IPS-20b (cell line): ENCODE results near the gene DNLZ.

Experiments used
- H3K27ac ChIP-seq: one replicate; pipeline ENCODE4 v1.5.1; 2013; ENCODE audit warnings: low read length
- H3K27me3 ChIP-seq: 2 replicates; pipeline ENCODE4 v1.6.1; 2013; ENCODE audit warnings: mild to moderate bottlenecking, low read length, inconsistent platforms; ENCODE audit not compliant: insufficient read depth
- H3K36me3 ChIP-seq: 2 replicates; pipeline ENCODE4 v1.6.1; 2013; ENCODE audit warnings: low read depth, mild to moderate bottlenecking, inconsistent platforms, low read length, moderate library complexity; ENCODE audit not compliant: insufficient read depth
- H3K4me1 ChIP-seq: 2 replicates; pipeline ENCODE4 v1.6.1; 2013; ENCODE audit warnings: mild to moderate bottlenecking, control low read depth, inconsistent platforms, low read length, moderate library complexity; ENCODE audit not compliant: insufficient read depth
- H3K4me3 ChIP-seq: 2 replicates; pipeline ENCODE4 v1.5.1; 2013; ENCODE audit warnings: mild to moderate bottlenecking, low read length, inconsistent platforms
- H3K9ac ChIP-seq: 2 replicates; pipeline ENCODE4 v1.6.1; 2013; ENCODE audit warnings: low read depth, mild to moderate bottlenecking, inconsistent platforms, low read length, moderate library complexity
- H3K9me3 ChIP-seq: 2 replicates; pipeline ENCODE4 v1.6.1; 2013; ENCODE audit warnings: mild to moderate bottlenecking, low read depth, low read length, inconsistent platforms; ENCODE audit not compliant: insufficient read depth

The DNLZ gene

DNA sequence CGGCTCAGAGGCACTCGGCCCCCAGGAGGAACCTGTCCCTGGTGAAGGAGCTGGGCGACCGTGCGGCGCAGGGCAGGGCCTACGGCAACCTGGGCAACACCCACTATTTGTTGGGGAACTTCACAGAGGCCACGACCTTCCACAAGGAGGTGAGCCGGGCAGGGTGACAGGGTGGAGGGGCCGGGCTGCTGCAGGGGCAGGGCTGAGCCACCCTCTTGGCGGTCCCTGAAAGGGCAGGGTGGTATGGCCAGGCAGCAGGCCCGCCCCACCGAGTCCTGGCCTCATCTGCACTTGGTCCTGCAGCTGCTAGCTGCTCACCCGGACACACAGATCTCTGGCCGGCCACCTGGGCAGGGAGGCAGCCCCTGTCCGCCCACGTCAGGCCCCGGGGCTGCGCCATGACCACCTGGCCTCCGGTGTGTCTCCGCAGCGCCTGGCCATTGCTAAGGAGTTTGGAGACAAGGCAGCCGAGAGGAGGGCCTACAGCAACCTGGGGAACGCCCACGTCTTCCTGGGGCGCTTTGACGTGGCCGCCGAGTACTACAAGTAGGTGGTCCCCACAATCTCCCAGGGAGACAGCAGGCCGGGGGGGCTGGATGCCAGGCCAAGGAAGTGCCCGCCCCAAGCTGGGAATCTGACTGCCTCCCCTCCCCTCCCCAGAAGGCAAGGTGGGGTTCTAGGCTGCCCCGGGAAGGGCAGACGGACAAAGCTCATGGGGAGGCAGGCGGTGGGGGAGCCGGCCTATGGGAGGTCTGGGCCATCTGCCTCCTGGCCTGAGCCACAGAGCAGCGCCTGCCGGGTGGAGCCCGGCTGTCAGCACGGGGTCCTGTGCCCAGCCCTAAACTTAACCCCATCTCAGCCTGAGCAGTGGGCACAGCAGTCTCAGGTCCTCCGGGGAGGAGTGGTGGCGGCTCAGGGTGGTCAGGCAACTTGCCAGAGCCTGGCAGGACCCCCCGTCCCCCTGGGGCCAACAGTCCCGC is 25.8 kb downstream of the DNLZ start:
- Histone ChIP-seq H3K36me3 (no peaks in the 10 kb centered on the region), H3K4me3 (no peak overlapping the region), H3K4me1 (no peaks in the 10 kb centered on the region), H3K9ac (no peak overlapping the region), H3K9me3 (no peaks in the 10 kb centered on the region), H3K27ac (no peak overlapping the region), H3K27me3 (no peaks in the 10 kb centered on the region)

DNA sequence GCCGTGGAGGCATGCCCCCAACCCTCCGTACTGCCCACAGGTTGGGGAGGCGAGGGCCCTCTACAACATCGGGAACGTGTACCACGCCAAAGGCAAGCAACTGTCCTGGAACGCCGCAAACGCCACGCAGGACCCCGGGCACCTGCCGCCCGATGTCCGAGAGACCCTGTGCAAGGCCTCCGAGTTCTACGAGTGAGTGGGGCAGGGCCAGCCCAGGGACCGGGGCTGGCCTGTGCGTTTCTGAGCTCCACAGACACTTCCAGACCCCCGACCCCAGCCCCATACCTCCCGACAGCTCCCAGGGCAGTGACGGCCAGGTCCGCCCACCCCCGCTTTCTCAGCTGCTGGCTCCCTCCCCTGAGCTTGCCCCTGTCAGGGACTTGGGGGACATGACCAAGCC is 26.7 kb downstream of the DNLZ start:
- no peak overlapping the region for H3K27ac ChIP-seq
- H3K27me3 ChIP-seq: no peaks in the 10 kb centered on the region
- H3K9ac ChIP-seq: no peak overlapping the region
- no peaks in the 10 kb centered on the region for H3K9me3 ChIP-seq
- H3K4me3 ChIP-seq: no peak overlapping the region
- no peaks in the 10 kb centered on the region for H3K4me1 ChIP-seq
- no peaks in the 10 kb centered on the region for H3K36me3 ChIP-seq

DNA sequence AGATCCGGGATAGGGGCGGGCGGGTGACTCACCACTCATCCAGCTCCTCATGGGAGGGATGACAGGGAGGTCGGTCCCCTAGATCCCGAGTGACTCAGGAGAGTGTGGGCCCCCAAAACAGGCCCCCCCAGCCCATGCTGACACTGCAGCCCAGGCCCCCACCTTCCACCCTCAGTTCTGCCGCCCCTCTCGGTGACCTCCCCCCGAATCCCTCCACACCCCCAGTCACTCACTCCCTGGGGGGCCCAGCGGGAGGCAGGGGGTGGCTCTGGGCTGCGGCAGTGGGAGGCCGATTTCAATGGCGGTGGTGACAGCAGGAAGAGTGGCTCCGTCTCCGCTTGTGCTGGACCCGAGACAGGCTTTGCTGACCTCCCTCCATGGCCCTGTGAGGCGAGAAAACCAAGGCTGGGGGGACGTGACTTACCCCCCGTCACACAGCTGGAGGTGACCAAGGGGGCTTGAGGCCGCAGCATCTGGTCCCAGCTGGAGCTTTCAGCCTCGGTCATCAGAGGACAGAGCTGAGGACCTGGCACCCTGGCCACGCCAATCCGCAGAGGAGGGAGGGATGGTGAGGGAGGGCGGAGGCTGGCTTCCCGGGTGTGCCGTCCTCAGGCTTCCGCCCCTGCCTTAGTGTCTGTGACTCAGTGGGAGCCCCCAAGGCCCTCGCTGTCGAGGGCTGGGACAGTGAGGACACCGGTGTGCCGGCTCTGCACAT is 27.2 kb downstream of the DNLZ start:
- Histone ChIP-seq H3K9me3 (no peaks in the 10 kb centered on the region), H3K27me3 (no peaks in the 10 kb centered on the region), H3K27ac (no peak overlapping the region), H3K36me3 (no peaks in the 10 kb centered on the region), H3K4me1 (no peaks in the 10 kb centered on the region), H3K9ac (no peak overlapping the region), H3K4me3 (no peak overlapping the region)

DNA sequence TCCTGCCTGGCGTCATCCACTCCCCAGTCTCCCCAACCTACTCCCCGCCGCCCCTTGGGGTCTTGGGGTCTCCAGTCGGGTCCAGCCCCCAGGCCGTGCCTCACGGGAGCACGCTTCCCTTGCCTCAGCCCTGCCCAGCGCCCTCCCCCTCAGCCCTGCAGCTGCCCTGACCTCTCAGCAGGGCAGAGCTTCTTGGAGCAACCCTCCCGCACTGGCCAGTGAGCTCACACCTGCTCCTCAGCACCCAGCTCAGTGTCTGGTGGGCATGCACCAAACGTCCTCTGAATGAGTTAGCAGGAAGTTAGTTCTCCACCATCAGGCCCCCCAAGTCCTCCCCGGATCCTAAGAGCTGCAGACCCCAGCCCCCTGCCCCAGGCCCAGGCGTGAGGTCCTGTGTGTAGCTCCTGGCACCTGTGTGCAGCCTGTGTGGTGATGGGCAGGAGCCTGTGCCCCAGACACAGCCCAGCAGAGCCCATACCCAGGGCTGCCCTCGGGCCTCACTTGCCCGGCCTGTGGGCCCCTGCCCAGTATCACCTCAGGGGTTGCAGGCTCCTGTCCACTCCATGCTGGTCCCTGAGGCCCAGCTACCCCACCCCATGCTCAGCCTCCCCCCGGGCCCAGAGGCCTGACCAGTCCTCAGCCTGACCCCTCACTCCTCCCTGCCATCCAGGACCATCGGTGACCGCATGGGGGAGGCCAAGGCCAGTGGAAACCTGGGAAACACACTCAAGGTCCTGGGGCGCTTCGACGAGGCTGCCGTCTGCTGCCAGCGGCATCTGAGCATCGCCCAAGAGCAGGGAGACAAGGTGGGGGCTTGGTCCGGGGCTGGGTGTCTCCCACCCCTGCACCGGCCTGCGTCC is 28.0 kb downstream of the DNLZ start:
- Histone ChIP-seq H3K9me3 (no peaks in the 10 kb centered on the region), H3K4me1 (no peaks in the 10 kb centered on the region), H3K36me3 (no peaks in the 10 kb centered on the region), H3K27ac (no peak overlapping the region), H3K4me3 (no peak overlapping the region), H3K27me3 (no peaks in the 10 kb centered on the region), H3K9ac (no peak overlapping the region)

DNA sequence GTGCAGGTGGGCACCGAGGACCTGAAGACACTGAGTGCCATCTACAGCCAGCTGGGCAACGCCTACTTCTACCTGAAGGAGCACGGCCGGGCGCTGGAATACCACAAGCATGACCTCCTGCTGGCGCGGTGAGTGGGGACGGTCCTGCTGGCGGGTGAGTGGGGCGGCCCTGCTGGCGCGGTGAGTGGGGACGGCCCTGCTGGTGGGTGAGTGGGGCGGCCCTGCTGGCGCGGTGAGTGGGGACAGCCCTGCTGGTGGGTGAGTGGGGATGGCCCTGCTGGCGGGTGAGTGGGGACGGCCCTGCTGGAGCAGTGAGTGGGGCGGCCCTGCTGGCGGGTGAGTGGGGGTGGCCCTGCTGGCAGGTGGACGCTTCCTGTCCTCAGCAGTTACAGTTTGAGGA is 29.0 kb downstream of the DNLZ start:
- no peaks in the 10 kb centered on the region for H3K9me3 ChIP-seq
- no peaks in the 10 kb centered on the region for H3K36me3 ChIP-seq

DNA sequence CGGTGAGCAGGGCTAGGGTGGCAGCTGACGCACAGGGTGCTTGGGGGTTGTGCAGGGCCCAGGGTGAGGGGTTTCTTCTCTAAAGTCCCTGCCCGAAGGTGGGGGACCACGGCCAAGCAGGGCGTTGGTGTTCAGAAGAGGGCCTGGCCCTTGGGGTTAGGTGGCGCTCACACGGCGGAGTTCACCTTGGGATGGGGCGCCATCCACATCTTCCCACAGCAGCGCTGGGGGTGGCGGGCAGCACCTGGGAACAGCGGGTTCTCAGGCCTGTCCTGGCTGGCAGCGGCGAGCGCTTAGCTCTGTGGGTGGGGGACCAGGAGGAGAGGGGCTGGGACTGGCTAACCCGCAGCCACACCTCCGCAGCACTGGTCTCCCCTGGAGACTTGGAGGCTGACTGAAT is 30.1 kb downstream of the DNLZ start:
- no peaks in the 10 kb centered on the region for H3K27me3 ChIP-seq
- no peaks in the 10 kb centered on the region for H3K36me3 ChIP-seq

More for the DNA sequence above, 29.0 kb downstream of the DNLZ start:
- H3K27me3 ChIP-seq: no peaks in the 10 kb centered on the region
- H3K9ac ChIP-seq: no peak overlapping the region
- H3K4me1 ChIP-seq: no peaks in the 10 kb centered on the region
- H3K4me3 ChIP-seq: no peak overlapping the region
- H3K27ac ChIP-seq: no peak overlapping the region

DNA sequence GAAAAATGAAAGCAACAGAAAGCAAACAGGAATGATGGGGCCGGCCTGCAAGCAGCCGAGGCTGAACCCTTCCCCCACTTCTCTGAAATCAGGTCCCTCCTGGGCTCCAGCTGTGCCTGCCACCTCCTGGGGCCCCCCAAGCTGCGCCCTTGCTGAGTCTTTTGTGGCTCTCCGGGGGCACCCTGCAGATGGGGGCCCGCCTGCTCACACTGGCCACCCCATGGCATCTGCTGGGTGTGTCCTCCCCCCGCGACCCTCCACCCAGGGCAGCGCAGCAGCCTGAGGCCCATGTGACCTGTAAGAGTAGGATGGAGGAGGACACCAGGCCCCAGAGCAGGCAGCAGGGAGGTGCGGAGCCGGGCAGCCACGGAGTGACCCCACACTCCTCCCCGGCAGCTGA is 30.5 kb downstream of the DNLZ start:
- Histone ChIP-seq H3K27ac (no peak overlapping the region), H3K36me3 (no peaks in the 10 kb centered on the region), H3K9ac (no peak overlapping the region), H3K9me3 (no peaks in the 10 kb centered on the region), H3K4me1 (no peaks in the 10 kb centered on the region), H3K27me3 (no peaks in the 10 kb centered on the region), H3K4me3 (no peak overlapping the region)

More for the DNA sequence above, 30.1 kb downstream of the DNLZ start:
- H3K9ac ChIP-seq: no peak overlapping the region
- no peaks in the 10 kb centered on the region for H3K4me1 ChIP-seq
- H3K27ac ChIP-seq: no peak overlapping the region
- H3K4me3 ChIP-seq: no peak overlapping the region
- H3K9me3 ChIP-seq: no peaks in the 10 kb centered on the region

DNA sequence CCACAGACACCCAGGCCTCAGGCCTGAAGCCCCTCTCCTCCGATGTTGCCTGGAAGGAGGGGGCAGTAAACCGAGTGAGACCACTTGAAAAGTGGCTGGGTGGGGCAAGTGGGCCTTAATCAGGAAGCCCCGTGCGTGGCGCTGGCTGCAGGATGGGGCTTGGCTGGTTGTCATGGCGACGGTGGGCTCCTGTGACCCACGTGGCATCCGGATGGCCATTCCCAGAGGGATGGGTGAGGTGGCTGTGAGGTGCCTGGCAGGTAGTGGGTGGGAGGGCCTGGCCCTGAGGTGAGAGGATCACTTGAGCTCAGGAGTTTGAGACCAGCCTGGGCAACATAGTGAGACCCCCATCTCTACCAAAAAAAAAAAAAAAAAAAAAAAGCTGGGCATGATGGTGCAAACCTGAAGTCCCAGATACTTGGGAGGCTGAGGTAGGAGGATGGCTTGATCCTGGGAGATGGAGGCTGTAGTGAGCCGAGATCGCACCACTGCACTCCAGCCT is 31.0 kb downstream of the DNLZ start:
- no peaks in the 10 kb centered on the region for H3K4me1 ChIP-seq
- no peak overlapping the region for H3K27ac ChIP-seq
- H3K36me3 ChIP-seq: no peaks in the 10 kb centered on the region
- H3K27me3 ChIP-seq: no peaks in the 10 kb centered on the region
- no peak overlapping the region for H3K4me3 ChIP-seq
- H3K9me3 ChIP-seq: no peaks in the 10 kb centered on the region
- no peak overlapping the region for H3K9ac ChIP-seq

DNA sequence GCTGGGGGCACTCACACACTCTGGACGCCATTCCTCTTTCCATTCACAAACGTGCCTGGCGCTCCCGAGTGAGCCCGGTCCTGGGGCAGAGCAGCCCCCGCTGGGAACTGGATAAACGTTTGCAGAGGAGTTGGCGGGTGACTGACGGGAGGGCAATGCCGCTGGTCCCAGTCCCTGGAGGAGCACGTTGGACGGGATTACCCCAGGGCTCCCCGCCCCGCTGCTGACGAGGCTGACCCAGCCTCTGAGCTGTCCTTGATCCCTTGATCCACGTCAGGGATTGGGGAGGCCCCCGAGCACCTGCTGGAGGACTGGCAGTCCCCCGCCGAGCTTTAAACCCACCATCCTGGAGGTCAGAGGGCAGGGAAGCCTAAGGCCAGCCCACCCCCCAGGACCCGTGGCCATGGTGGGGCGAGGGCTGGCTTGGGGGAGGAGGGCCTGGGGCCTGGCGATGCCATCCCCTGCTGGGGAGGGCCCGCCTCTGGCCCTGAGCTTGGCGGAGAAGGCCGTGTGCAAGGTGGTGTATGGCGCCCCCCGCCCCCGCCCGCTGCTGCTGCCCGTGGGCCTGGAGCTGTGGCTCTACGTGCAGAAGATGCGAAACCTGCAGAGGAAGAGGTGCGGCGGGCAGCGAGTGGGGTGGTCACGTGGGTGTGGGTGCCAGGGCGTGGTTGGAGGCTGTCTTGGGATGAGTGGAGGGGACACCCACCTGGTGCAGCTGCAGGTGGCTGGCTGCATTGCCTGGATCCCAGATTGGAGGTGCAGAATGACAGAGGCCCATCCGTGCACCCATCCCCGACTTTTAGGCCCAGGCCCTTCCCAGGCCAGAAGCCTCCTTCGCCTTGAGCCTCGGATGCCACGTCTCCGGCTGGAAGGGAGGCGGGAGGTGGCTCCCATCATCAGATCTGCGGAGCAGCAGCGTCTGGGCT is 31.7 kb downstream of the DNLZ start:
- H3K27me3 ChIP-seq: no peaks in the 10 kb centered on the region
- H3K4me3 ChIP-seq: no peak overlapping the region
- H3K36me3 ChIP-seq: no peaks in the 10 kb centered on the region
- H3K9ac ChIP-seq: no peak overlapping the region
- H3K4me1 ChIP-seq: peaks cover 2% of the 10 kb centered on the region; the same call in 1 of the 2 replicates
- H3K27ac ChIP-seq: no peak overlapping the region
- H3K9me3 ChIP-seq: no peaks in the 10 kb centered on the region

DNA sequence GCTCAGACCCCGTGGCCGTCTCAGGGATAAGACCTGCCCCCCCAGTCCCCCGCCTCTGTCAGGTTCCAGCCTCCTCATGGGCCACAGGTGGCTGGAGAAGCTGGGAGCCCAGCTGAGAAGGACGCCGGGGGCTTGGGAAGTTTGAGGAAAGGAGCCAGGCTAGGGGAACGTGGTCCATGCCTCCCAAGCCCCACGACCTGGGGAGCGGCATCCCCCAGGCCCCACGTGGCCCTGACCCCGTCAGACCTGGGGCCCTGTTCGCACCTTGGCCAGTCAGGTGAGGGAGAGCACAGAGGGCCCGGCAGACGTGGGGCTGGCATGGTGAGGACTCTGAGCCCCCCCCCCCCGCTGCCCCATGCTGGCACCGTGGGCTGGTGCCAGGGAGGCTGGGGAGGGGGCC is 32.5 kb downstream of the DNLZ start:
- no peaks in the 10 kb centered on the region for H3K9me3 ChIP-seq
- no peaks in the 10 kb centered on the region for H3K27me3 ChIP-seq
- H3K9ac ChIP-seq: no peak overlapping the region
- no peak overlapping the region for H3K27ac ChIP-seq
- no peaks in the 10 kb centered on the region for H3K36me3 ChIP-seq
- no peak overlapping the region for H3K4me3 ChIP-seq
- peaks cover 9% of the 10 kb centered on the region; the same call in 1 of the 2 replicates for H3K4me1 ChIP-seq
